SK-N-DZ (cell line): ENCODE measurements around the gene HSPB3. TPM values are rescaled to one million over a fixed set of nuclear protein-coding genes. Genes with fewer than 3 reads are reported as not detected.
"Not testable (repeated sequence)": the region's sequence is repeated elsewhere in the genome, so short reads cannot be mapped to it uniquely, and the experiment has no call there.

ENCODE experiments used
- DNase-seq: peaks from one replicate; pipeline ENCODE4 v3.0.0-alpha.2; 2015; ENCODE audit warnings: low spot score
- polyA plus RNA-seq, 2 experiments: library from polyadenylated mRNA; depleted of rRNA; stranded (reverse); fragments of >200 nt; gene quantifications; 2 replicates each; pipeline ENCODE4 v1.2.3, GENCODE V29; 2014

The HSPB3 gene
- not detected in 2 replicates for polyA plus RNA-seq (2014; cell fraction: cytosol; rRNA removed)
- not detected in 2 replicates for polyA plus RNA-seq (2014; cell fraction: nucleus; rRNA removed)

- peak; percentile 6 for DNase-seq
Measured at GRCh38 chr5:54455413-54456157, at the start of gene HSPB3. Gene HSPB3, plus strand, starts transcription at chr5:54455699. Its CDS starts 91 bp downstream, at chr5:54455790.

DNA sequence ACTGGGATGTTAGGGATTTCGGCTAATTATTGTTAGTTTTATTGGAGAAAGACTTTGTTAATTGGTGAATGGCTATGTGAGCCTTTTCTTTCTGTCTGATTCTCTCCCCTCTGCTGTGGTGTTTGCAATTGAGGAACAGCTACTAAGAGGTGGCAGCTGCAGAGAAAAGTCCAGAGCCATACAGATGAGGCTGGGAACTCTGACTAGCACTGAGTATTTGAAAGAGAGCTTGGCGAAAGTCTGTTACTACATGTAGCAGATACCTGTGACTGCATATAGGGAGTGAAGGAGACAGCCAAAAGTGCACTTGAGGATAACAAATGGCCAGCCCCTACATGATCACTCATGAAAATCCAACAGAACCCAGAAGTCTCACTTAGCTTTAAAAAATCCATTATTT is 44.3 kb upstream of the HSPB3 start:
- no peak for DNase-seq

DNA sequence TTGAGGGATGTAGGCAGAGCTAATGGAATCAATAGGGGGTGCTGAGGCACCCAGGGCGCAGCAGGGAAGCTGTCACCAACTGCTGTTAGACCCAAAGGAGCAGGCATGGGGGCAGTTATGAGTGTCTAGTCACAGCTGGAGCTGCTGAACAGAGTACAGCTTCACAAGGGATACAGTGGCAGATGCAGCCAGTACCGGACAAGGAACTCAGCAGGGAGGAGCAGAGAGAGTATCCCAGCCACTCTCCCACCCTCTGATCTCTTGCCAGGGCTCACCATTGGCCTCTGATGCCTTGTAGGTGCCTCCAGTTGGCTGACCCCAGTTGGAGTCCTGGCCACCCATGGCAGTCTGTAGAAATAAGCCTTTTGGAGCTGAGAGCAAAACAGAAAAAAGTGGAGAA is 42.6 kb upstream of the HSPB3 start:
- DNase-seq, result no peak

DNA sequence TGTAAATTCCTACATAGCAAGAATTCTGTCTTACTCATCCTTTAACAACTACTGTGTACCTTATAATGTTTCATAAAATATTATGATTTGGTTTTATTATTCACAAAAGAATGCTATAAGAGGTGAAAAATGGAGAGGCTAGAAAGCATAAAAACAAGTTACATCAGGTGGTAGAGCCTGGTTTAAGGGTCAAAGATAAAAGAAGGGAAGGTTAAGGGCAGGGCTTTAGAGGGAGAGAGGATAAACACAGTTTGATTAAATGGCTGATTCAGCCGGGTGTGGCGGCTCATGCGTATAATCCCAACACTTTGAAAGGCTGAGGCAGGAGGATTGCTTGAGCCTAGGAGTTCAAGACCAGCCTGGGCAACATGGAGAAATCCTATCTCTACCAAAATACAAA is 40.4 kb upstream of the HSPB3 start:
- no peak for DNase-seq

- DNase-seq, result no peak
Measured at GRCh38 chr5:54415896-54416601, 39.5 kb upstream of the HSPB3 start.

- DNase-seq, result peak; percentile 26
Measured at GRCh38 chr5:54419573-54420423, 35.7 kb upstream of the HSPB3 start.

DNA sequence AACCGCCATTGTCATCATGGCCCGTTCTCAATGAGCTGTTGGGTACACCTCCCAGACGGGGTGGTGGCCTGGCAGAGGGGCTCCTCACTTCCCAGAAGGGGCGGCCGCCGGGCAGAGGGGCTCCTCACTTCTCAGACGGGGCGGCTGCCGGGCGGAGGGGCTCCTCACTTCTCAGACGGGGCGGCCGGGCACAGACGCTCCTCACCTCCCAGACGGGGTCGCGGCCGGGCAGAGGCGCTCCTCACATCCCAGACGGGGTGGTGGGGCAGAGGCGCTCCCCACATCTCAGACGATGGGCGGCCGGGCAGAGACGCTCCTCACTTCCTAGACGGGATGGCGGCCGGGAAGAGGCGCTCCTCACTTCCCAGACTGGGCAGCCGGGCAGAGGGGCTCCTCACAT is 35.0 kb upstream of the HSPB3 start:
- not testable (repeated sequence) for DNase-seq

- DNase-seq, result no peak
Measured at GRCh38 chr5:54421976-54422375, 33.5 kb upstream of the HSPB3 start.

DNA sequence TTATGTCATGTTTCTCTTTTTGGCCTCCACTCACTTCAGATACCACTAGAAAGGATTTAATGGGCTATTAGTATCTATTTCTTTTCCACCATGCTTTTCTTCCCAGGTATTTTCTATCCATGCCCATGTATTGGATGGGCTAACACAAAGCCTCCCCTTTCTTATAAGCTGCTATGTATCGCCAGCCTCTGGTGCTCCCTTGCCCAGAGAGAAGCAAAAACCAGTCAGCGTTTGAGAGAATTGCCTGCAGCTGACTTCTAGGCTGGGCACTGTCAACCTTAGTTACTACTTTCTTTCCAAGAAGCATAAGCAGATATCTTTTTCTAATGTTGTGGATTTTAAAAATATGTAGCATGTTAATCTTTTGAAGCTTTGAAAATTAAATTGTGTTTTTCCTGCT is 30.2 kb upstream of the HSPB3 start:
- DNase-seq, result no peak

DNA sequence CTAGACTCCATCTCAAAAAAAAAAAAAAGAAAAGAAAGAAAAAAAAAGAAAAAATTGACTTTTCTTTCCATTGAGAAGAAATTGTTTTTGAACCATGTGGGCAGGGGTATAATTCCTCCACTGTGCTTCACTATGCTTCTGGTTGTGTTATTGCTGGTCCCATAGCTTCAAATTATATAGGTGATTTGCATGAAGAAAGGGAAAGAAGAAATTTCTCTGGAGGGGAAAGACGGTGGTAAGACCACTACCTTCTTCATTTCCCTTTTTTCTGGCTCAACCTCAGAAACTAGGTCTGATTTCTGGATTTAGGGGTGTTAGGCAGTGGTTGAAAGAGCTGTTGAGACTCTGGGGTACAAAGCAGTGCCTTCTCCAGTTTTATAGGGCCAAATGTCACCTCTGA is 29.3 kb upstream of the HSPB3 start:
- DNase-seq, result no peak

DNA sequence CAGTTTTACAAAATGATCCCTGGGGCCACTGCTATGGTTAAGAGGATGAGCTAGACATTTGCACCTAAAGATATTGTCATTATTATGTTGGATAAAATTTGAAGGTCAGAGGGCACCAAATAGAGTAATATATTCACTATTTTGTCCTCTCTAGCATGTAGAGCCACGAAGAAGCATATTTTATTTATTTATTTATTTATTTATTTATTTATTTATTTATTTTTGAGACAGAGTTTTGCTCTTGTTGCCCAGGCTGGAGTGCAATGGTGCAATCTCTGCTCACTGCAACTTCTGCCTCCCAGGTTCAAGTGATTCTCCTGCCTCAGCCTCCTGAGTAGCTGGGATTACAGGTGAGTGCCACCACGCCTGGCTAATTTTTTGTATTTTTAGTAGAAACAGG is 20.8 kb upstream of the HSPB3 start:
- not testable (repeated sequence) for DNase-seq

DNA sequence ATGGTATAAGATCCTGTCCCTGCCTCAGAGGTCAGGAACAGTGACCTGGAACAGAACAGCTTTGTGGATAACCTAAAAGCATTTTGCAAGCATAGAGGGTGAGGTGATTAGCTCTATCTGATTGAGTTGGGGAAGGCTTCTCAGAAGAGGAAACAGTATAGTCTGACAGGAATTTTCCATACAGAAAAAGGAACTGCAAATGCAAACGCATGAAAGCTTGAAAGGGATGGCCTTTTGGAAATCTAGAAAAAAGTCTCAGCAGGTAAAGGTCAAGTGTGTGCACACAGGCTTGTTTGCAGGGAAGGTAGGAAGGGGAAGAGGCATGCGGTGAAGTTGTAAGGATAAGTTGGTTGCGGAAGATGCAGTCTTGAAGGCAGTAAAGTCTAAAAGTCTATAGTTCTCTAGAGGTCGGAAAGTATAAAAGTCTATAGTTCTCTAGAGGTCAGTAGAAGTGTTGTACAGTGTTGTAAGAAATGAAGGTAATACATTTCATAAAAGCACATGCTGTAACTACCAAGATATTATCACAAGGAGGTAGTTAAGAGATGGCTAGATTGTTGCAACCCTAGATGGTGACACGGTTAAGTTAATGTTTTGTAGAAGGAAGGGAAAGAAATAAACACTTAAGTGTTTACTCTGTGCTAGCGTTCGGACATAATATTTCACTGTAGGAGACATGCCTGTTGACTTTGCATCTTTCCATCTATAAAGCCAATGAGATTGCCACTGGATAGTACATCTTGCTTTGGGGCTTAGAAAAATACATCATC is 16.7 kb upstream of the HSPB3 start:
- DNase-seq, result no peak

DNA sequence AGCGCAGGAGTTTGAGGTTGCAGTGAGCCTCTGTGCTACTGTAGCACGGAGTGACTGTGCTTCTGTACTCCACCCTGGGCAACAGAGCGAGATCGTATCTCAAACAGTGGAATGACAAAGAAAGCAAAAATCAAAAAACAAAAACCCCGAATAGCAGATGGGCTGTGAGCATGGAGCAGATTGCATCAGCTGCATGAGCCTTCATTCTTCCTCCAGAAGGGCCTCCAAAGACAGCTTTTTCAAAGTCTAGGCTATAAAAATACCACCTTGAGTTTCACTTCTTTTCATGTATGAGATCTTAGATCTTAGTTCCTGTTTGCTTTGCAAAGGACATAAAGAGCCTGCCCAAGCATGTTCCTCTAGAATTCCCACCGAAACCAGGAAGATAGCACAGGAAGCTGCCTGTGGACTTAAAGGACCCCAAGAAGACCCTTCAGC is 15.0 kb upstream of the HSPB3 start:
- no peak for DNase-seq

DNA sequence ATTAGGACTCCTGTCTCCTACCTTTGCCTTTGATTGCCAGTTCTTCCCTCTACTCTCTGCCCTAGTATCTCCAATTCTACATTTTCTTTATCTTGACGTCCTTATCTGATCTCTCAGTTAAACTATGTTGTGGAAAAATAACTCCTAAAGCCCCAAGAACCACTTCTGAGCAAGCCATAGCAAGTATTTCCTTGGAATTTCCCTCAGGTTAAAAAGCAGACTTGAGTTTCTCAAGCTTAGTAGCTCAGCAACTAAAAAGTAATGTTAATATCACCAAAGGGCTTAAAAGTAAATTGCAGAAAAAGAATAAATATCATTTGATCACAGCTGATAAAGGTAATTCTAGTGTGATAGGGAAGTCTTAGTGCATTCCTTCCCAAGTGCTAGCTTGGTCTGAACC is 13.2 kb upstream of the HSPB3 start:
- DNase-seq, result no peak

DNA sequence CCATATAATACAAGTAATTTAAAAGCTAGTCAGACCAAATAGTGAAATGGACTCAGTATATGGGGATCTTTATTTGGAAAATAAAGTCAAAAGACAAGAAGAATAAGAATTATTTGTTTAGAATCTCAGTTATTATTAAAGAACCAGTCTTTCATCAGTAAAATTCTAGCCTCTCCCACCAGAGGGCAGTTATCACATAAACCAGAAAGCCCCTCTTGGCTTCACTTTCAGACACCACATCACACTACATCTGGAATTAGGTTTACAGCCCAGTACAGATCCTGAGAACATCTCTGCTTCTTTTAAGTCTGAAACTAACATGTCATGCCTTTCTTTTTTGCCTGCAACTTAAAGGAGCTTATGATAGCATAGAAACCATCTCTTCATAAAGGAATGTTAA is 12.2 kb upstream of the HSPB3 start:
- no peak for DNase-seq

DNA sequence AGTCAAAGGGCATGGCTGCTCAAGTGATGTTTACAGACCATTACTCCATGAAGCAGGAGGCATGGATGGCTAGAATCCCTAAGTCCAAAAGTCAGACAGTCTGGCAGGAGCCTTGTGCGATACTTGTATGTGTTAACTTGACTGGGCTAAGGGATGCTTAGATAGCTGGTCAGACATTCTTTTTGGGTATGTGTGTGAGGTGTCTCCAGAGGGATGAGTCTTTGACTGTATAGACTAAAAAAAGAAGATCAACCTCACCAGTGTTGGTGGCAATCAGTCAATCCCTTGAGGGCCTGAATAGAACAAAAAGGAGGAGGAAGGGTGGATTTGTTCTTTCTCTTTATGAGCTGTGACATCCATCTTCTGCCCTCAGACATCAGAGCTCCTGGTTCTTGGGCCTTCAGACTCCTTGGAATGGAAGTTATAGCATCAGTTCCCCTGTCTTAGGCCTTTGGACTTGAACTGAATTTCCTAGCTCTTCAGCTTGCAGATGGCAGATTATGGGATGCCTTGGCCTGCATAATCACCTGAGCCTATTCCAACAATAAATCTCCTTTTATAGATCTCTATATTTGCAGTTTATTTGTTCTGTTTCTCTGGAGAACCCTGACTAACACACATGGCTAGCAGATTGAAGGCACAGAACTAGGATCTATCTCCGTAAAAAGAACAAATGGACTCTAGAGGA is 9.7 kb upstream of the HSPB3 start:
- no peak for DNase-seq

DNA sequence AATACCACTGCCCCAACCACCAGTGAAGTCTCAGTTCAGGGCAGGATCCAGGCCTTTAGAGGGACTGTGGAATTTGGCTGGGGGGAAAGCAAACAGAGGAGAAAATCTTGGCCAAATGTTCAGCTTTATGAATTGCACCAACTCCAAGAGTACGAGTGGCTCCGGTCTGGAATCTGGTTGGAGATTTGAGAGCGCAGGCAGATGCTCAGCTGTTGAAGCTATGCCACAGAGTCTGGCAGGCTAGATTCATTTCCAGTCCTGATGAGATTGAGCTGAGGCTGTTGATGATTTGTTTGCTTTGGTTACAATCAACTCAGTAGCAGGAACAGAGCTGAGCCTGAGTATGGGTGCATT is 9.1 kb upstream of the HSPB3 start:
- no peak for DNase-seq

- no peak for DNase-seq
Measured at GRCh38 chr5:54449923-54450322, 5.6 kb upstream of the HSPB3 start.

DNA sequence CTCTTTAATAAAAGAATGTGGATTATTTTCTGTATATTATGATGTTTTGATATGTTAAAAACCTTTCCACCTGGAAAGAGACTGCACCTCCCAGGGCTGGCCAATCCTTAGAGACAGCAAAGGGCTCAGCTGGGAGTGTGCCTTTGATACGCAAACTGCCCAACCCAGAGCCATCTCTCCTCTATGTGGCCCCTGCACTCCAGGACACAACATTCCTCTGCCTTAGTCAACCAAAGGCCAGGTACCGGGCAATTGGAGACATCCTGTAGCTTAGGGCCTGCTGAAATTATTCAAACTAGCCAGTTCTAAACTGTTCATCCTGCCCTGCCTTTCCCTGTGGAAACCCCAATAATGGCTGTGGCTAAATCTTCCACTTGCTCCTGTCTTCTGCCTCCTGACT is 5.0 kb upstream of the HSPB3 start:
- no peak for DNase-seq

DNA sequence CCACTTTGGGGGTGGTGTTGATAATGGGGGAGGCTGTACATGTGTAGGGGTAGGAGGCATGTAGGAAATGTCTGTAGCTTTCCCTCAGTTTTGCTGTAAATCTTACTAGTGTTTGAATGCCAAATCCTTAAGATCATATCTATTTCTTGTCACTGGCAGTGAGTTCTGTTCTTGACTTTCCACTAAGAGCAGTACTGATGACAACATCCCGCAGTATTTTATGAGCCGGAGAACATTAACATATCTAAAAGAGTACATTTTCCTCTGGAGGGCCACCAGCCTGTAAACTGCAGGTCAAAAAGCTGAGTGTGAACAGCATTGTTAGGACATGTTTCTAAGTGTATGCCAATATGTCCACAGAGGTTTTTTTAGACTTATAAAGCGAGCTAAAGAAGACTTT is 2.5 kb upstream of the HSPB3 start:
- DNase-seq, result no peak

DNA sequence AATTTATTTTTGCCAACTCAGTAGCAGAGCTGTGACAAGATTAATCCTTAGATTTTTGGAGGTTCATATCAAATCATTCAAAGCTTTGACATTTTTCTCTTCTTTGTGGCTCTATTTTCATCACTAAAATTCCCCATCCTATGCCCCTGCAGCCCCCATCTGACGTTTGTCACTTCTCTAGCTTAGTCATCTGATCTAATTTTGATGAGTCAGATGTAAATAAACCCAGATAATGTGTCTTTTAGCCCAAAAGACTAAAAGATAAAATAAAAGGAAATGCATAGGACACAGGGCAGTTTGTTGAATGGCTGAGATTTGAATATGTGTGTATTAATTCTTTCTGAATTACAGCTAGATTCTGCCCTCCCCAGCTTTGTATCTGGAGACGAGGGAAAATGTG is 897 bp upstream of the HSPB3 start:
- DNase-seq, result no peak
